HCT116 (cell line): ENCODE measurements around the gene PRAMEF18. TPM values are rescaled to one million over a fixed set of nuclear protein-coding genes. Genes with fewer than 3 reads are reported as not detected.

ENCODE experiments used
- total RNA-seq: library from RNA; stranded (reverse); gene quantifications from one replicate; pipeline ENCODE4 v1.2.1, GENCODE V29; 2021; ENCODE audit not compliant: unreplicated experiment

The PRAMEF18 gene
- total RNA-seq, 1 experiment from 2014 or later = not detected

Other genes starting within 250 kb of the PRAMEF18 start
- not detected for gene PRAMEF27, start 169.6 kb downstream of the PRAMEF18 start, total RNA-seq
- gene HNRNPCL3, start 165.4 kb downstream of the PRAMEF18 start, total RNA-seq = not detected
- not detected for gene PRAMEF25, start 155.4 kb downstream of the PRAMEF18 start, total RNA-seq
- not detected for gene HNRNPCL2, start 109.3 kb downstream of the PRAMEF18 start, total RNA-seq
- not detected for gene PRAMEF26, start 70.1 kb downstream of the PRAMEF18 start, total RNA-seq
- gene HNRNPCL4, start 60.5 kb downstream of the PRAMEF18 start, total RNA-seq = not detected
- gene PRAMEF9, start 54.3 kb downstream of the PRAMEF18 start, total RNA-seq = not detected
- gene PRAMEF13, start 24.7 kb downstream of the PRAMEF18 start, total RNA-seq = not detected
- not detected for gene PRAMEF5, start 28.0 kb upstream of the PRAMEF18 start, total RNA-seq
- gene PRAMEF8, start 59.0 kb upstream of the PRAMEF18 start, total RNA-seq = not detected
- not detected for gene PRAMEF33, start 77.4 kb upstream of the PRAMEF18 start, total RNA-seq
- not detected for gene PRAMEF15, start 89.4 kb upstream of the PRAMEF18 start, total RNA-seq
- not detected for gene PRAMEF14, start 121.0 kb upstream of the PRAMEF18 start, total RNA-seq
- gene PRAMEF19, start 145.8 kb upstream of the PRAMEF18 start, total RNA-seq = not detected
- not detected for gene PRAMEF17, start 163.5 kb upstream of the PRAMEF18 start, total RNA-seq
- gene PRAMEF20, start 184.3 kb upstream of the PRAMEF18 start, total RNA-seq = not detected